ENCODE data around the gene GCSAML.

Gene GCSAML

GRCh38 chr1:247574664-247575063 is 25.7 kb downstream of the GCSAML start:
- no peak for DNase-seq

DNA sequence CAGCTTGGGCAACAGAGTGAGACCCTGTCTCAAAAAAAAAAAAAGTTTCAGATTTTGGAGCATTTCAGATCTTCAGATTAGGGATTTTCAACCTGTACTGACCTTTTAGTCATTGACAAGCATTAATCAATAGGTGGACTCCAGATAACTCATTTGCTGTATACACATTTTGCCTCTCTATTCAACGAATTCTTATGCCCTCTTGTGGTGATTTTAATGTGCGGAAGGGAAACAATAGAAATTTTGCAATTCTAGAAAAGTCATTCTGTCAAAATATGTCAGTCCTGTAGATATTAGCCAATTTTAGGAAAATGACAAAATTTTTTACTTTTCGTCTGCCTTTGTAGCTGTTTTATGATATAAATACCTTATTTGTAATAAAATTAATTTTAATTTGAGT is 27.6 kb downstream of the GCSAML start:
- DNase-seq, result no peak

- DNase-seq, result no peak
Observed at GRCh38 chr1:247578946-247579460, 30.1 kb downstream of the GCSAML start.

- no peak for DNase-seq
Observed at GRCh38 chr1:247588060-247588459, 39.1 kb downstream of the GCSAML start, which contains the start of gene OR2G2. Gene OR2G2, plus strand, starts transcription at chr1:247588360. Its CDS starts 0 bp downstream, at chr1:247588360.

DNA sequence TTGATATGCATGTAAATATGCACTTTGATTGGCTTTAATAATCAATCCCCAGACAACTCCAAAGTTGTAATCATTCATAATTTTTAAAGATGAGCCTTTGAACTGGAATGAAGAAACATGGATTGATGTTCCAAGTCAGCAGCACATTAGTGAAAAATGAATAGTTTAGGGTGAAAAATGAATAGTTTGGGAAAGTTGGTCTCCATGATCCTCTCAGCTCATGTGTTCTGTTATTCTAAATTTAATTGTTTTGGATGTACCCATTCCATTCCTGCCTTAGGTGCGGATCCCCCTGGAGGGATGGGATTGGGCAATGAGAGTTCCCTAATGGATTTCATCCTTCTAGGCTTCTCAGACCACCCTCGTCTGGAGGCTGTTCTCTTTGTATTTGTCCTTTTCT is 56.4 kb downstream of the GCSAML start, which contains the start of gene OR2G3:
Gene OR2G3 (plus strand): TSS at position 301 of the 400 bp plus-strand sequence. CDS start 0 bp downstream, at position 301.
- no peak for DNase-seq

- DNase-seq, result no peak
Observed at GRCh38 chr1:247613405-247613804, 64.5 kb downstream of the GCSAML start.

DNA sequence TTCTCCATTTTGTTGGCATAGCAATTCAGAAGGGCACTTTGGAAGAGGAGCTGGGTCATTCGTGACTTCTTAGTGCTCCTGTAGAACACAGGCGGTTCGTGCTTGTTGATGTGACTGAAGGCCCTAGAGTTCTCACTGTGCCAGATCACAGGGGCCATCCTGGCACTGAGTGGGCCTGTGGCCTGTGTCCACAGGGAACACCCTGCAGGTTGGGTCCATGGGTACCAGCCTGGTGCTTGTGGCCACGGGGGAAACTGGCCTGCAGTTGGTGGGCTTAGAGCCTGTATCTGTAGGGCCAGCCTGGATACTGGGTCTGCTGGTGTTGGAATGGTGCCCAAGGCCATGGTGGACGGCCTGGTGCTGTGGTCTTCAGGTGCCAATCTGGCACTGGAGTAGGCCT is 65.7 kb downstream of the GCSAML start:
- no peak for DNase-seq
